C1 segment of cervical spinal cord (tissue), 14 donors: Measurements from ENCODE around the gene UNG.

Experiments used
- DNase-seq, 14 donors: peaks; one replicate each; lab custom pipeline; 2025; lab: John Stamatoyannopoulos, UW

Gene UNG

DNA sequence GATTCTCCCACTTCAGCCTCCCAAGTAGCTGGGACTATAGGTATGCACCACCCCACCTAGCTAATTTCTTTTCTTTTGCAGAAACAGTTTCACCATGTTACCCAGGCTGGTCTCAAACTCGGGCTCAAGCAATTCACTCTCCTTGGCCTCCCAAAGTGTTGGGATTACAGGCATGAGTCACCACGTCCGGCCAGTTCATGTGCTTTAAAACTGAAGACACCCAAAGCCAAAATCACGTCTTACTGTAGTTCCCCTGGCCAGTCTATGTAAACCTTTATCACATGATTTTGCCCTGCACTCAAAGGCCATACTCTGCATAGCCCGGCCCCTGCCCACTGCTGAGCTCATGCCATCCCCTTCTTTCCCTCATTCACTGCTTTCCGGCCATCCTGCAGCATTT, 8.6 kb upstream of the UNG start:
- DNase-seq: no peak

GRCh38 chr12:109089683-109090082, 7.7 kb upstream of the UNG start:
- DNase-seq: no peak

- DNase-seq: no peak
Measured at GRCh38 chr12:109092497-109093021, 4.8 kb upstream of the UNG start.

DNA sequence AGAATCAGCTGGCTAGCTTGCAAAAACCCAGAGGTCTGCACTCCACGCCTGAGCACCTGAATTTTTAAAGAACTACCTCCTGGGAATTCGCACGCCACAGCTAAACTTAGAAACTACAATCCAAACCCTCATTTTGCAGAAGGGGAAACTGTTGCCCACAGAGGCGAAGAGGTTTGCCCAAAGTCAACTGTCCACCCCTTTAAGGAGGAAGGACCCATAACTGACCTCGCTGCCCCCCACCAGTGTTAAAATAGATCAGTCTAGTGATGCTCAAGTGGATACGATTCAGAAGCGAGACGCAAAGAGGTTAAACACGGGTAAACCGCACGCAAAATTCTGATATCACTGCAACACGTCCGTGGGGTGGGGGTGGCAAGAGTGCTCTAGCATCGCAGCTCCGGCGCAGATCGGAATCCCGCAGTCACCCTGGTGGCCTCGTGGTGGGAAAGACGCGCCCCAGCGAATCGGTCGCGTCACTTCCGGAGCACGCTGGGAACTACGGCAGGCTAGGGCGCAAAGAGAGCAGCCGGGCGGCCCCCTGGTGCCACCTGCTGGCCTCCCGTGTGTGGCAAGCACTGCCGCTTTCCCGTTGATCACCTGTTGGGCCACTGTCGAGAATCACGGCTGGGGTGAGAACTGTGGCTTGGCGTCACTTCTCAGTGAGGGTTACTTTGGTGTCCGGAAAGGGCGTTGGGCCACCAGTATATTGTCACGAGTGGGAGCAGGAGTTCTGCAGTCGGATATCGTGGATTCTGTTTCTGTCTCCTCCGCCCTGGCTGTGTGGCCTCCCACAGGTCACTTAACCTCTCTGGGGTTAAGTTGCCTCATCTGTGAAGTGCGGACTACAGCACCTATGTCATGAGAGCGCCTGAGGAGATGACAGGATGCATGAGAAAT, 4.1 kb upstream of the UNG start, which contains the start of gene ALKBH2:
TSS of gene ALKBH2 (minus strand) at position 451 of the 897 bp plus-strand sequence. CDS start 686 bp downstream, outside the sequence.
- DNase-seq: peak; percentile 24 to 95 (median 86)

GRCh38 chr12:109097140-109097434, 310 bp upstream of the UNG start:
- DNase-seq: no peak

DNA sequence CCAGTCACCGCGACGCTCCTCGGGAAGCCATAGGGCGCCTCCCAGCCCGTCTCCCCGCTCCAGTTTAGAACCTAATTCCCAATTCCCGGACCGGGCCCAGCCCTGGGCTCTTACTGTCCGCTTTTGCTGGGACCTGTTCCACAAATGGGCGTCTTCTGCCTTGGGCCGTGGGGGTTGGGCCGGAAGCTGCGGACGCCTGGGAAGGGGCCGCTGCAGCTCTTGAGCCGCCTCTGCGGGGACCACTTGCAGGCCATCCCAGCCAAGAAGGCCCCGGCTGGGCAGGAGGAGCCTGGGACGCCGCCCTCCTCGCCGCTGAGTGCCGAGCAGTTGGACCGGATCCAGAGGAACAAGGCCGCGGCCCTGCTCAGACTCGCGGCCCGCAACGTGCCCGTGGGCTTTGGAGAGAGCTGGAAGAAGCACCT, 797 bp downstream of the UNG start:
- DNase-seq: no peak

GRCh38 chr12:109098651-109099050, 1.3 kb downstream of the UNG start:
- no peak for DNase-seq

DNA sequence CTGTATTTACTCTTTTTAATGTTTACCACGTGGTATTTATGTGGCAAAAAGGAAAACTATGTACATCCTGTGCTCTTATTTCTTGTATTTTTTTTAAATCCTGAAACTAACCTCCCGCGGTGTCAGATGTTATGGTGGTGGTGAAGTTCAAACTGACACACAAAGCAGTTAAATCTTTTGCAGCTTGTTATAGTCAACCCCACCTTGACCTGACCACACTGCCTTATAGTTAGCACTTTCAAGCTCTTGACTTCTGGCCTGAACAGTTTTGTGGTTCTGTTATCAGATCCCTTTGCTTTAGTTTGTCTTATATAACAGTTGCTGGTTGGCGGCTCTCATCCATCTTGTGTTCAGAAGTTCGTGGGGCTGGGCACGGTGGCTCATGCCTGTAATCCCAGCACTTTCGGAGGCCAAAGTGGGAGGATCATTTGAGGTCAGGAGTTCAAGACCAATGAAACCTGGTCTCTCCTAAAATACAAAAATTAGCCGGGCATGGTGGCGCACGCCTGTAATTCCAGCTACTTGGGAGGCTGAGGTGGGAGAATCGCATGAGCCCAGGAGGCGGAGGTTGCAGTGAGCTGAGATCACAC, 2.1 kb downstream of the UNG start:
- no peak for DNase-seq

- no peak for DNase-seq
Measured at GRCh38 chr12:109100741-109101140, 3.3 kb downstream of the UNG start.

DNA sequence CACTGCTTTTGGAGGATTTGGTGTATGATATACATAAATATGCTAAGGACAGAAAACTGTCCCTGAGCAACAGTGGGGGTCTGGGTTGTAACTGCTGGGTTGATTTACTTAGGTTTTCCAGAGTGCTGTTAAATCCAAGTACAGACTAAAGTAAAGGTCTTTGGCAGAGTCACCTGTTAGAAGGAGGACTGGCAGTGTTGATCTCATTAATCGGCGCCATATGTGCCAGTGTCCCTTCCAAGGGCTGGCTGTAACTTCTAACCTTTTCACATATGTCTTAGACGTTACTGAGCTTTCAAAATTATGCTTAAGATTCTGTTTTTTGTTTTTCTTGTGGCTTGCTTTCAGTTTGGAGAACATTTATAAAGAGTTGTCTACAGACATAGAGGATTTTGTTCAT, 5.1 kb downstream of the UNG start:
- DNase-seq: peak in 1 of 14 donors; percentile 68

DNA sequence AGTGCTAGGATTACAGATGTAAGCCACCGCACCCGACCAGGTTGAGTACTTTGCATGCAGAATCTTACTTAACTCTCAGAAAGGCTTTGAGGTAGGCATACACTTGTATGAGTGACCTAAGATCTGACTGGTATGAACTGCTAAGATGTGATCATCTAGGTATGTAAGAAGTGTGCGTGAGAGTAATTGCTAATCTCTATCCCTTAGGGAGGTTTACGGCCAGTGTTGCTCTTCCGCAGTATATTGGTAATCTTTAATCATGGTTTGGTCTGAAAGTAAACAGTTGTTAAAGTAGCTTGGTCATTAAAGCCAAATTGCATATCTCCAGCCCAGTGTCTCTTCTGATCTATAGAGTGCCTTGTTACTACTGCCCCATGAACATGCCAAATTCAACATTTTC, 7.8 kb downstream of the UNG start:
- DNase-seq: no peak

DNA sequence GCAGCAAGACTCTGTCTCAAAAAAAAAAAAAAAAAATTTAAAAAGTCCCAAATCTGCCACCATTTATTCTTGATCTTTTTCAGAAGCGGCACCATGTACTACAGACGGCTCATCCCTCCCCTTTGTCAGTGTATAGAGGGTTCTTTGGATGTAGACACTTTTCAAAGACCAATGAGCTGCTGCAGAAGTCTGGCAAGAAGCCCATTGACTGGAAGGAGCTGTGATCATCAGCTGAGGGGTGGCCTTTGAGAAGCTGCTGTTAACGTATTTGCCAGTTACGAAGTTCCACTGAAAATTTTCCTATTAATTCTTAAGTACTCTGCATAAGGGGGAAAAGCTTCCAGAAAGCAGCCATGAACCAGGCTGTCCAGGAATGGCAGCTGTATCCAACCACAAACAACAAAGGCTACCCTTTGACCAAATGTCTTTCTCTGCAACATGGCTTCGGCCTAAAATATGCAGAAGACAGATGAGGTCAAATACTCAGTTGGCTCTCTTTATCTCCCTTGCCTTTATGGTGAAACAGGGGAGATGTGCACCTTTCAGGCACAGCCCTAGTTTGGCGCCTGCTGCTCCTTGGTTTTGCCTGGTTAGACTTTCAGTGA, 12.5 kb downstream of the UNG start:
- DNase-seq: peak in 2 of 14 donors; percentile 23 to 40

DNA sequence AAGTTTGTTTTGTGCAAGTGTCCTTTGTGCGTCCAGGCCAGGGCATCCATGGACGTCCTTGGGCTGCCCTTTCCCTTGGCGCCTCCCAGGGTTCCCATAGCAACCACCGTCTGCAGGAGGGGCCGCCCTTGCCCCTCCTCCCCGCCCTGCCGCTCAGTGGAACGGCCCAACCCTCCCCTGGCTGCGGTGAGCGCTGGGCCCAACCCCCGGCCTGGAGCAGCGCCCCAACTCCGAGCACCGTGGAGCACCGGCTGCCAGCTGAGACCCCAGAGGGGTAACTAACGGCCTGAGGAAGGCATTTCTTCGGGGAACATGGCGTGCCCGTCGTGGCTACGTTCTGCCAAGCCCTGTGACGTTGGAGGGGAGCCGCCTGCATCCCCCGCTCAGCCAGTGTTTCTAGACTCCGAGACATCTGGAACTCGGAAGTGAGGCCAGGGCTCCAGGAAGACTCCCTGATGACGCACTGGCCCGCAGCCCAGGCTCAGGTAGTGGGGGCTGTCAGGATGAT, 13.6 kb downstream of the UNG start:
- DNase-seq: peak in 13 of 14 donors; percentile 26 to 87 (median 73)

DNA sequence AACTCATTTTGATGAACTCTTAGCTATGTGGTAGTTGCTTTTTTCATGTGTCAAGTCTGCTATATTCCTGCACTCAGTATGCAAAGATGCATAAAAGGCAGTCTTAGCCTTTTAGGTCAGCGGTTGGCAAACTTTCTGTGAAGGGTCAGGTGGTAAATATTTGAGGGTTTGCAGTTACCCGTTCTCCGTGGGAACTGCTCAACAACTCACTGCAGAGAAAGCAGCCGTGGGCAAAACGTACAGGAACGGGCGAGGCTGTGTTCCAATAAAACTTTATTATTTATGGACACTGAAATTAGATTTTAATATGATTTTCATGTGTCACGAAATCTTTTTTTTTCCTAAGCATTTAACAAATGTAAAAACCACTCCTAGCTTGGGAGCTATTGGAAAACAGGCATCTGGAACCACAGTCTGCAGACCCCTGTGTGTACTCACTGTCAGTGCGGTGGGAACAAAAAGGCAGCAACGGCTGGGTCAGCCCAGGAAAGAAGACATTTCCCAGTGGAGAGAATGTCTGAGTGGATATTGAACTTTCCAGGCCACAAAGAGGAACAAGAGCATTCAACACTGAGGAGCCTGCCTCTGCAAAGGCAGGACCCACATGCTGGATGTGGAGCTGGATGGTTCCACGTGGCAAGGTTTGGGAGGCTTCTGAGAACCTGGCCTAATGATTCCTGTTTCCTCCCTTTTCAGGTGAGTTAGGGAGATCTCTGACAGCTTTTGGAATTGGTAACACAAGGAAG, 15.5 kb downstream of the UNG start:
- no peak for DNase-seq

- no peak for DNase-seq
Measured at GRCh38 chr12:109113661-109114321, 16.4 kb downstream of the UNG start.

GRCh38 chr12:109114644-109115043, 17.2 kb downstream of the UNG start:
- DNase-seq: no peak

GRCh38 chr12:109115404-109115757, 18.0 kb downstream of the UNG start:
- no peak for DNase-seq

- DNase-seq: peak in 12 of 14 donors; percentile 25 to 83 (median 53)
Measured at GRCh38 chr12:109115758-109116610, 18.6 kb downstream of the UNG start, which contains the start of gene ACACB. Gene ACACB (plus strand): TSS chr12:109116587. CDS start chr12:109139406, 22,819 bp downstream.

GRCh38 chr12:109116611-109116949, 19.2 kb downstream of the UNG start:
- no peak for DNase-seq

DNA sequence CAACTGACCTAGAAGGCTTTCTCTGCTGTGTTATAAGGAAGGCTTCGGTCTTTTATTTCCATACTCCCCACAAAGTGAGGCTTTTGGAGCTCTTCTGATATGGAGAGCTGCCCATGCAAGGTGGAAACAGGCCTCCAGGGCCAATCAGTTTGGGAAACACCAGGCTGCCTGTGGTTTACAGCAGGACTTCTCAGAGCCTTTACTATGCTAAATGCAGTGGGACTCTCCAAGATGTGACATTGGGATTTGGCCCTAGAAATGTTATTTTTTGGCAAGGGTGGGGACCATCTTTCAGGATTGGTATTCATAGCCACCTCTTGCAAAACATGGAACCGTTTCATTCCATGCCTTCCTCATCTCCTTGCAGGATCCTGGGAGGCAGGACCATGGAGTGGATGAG, 22.7 kb downstream of the UNG start:
- DNase-seq: no peak
